ENCODE results near the gene PCK2. TPM values are rescaled to one million over a fixed set of nuclear protein-coding genes. Genes with fewer than 3 reads are reported as not detected.

Gene PCK2
- total and polyA plus RNA-seq, 2 of the 13 experiments (the other 11 are each of a cell fraction or from before 2014, with no cell fraction given) = 129 to 272 TPM

- TF ChIP-seq MYPOP (CRISPR knock-in tag; IDR thresholded peaks at IDR 0.05) (no peak), ZIK1 (CRISPR knock-in tag; IDR thresholded peaks at IDR 0.05; ENCODE audit: borderline replicate concordance, low read depth) (peak; percentile 88; the same call in 1 of the 2 replicates), AGO1 (IDR thresholded peaks at IDR 0.05; ENCODE audit: low read depth, low read length, poor library complexity, severe bottlenecking) (no peak), ZNF274 (CRISPR knock-in tag; IDR thresholded peaks at IDR 0.05) (peak; percentile 99), RARG (CRISPR knock-in tag; IDR thresholded peaks at IDR 0.05; ENCODE audit: low read depth) (peak; percentile 99), PHF8 (CRISPR knock-in tag; IDR thresholded peaks at IDR 0.05) (peak; percentile 67), KAT2B (IDR thresholded peaks at IDR 0.05; ENCODE audit: borderline replicate concordance, low read depth, low read length) (no peak), SPEN (CRISPR knock-in tag; IDR thresholded peaks at IDR 0.05; ENCODE audit: low read depth) (peak; percentile 100), RELA (CRISPR knock-in tag; IDR thresholded peaks at IDR 0.05) (peak; percentile 96), NFE2 (CRISPR knock-in tag; IDR thresholded peaks at IDR 0.05) (no peak), IKZF5 (CRISPR knock-in tag; IDR thresholded peaks at IDR 0.05) (peak; percentile 98), ZMAT5 (CRISPR knock-in tag; IDR thresholded peaks at IDR 0.05; ENCODE audit: borderline replicate concordance, low read depth) (no peak), ZNF232 (CRISPR knock-in tag; IDR thresholded peaks at IDR 0.05; ENCODE audit: borderline replicate concordance) (peak; percentile 93; the same call in 1 of the 2 replicates), ZC3H4 (CRISPR knock-in tag; IDR thresholded peaks at IDR 0.05; ENCODE audit: borderline replicate concordance) (peak; percentile 94)
- TF ChIP-seq, protein P1, sequence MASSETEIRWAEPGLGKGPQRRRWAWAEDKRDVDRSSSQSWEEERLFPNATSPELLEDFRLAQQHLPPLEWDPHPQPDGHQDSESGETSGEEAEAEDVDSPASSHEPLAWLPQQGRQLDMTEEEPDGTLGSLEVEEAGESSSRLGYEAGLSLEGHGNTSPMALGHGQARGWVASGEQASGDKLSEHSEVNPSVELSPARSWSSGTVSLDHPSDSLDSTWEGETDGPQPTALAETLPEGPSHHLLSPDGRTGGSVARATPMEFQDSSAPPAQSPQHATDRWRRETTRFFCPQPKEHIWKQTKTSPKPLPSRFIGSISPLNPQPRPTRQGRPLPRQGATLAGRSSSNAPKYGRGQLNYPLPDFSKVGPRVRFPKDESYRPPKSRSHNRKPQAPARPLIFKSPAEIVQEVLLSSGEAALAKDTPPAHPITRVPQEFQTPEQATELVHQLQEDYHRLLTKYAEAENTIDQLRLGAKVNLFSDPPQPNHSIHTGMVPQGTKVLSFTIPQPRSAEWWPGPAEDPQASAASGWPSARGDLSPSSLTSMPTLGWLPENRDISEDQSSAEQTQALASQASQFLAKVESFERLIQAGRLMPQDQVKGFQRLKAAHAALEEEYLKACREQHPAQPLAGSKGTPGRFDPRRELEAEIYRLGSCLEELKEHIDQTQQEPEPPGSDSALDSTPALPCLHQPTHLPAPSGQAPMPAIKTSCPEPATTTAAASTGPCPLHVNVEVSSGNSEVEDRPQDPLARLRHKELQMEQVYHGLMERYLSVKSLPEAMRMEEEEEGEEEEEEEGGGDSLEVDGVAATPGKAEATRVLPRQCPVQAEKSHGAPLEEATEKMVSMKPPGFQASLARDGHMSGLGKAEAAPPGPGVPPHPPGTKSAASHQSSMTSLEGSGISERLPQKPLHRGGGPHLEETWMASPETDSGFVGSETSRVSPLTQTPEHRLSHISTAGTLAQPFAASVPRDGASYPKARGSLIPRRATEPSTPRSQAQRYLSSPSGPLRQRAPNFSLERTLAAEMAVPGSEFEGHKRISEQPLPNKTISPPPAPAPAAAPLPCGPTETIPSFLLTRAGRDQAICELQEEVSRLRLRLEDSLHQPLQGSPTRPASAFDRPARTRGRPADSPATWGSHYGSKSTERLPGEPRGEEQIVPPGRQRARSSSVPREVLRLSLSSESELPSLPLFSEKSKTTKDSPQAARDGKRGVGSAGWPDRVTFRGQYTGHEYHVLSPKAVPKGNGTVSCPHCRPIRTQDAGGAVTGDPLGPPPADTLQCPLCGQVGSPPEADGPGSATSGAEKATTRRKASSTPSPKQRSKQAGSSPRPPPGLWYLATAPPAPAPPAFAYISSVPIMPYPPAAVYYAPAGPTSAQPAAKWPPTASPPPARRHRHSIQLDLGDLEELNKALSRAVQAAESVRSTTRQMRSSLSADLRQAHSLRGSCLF (CRISPR knock-in tag; IDR thresholded peaks at IDR 0.05; ENCODE audit: borderline replicate concordance) = no peak
- TF ChIP-seq, protein P2, sequence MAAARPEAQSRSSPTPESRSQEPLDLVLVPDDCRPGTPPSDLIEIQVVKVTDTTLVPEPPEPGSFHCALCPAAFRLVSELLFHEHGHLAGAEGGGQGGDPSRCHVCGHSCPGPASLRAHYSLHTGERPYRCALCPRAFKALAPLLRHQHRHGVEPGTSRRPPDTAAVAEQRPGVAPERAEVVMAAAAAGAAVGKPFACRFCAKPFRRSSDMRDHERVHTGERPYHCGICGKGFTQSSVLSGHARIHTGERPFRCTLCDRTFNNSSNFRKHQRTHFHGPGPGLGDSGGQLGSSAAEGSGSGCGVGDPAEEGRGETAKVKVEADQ (CRISPR knock-in tag; IDR thresholded peaks at IDR 0.05; ENCODE audit: borderline replicate concordance) = peak; percentile 55
- TF ChIP-seq, protein P3, sequence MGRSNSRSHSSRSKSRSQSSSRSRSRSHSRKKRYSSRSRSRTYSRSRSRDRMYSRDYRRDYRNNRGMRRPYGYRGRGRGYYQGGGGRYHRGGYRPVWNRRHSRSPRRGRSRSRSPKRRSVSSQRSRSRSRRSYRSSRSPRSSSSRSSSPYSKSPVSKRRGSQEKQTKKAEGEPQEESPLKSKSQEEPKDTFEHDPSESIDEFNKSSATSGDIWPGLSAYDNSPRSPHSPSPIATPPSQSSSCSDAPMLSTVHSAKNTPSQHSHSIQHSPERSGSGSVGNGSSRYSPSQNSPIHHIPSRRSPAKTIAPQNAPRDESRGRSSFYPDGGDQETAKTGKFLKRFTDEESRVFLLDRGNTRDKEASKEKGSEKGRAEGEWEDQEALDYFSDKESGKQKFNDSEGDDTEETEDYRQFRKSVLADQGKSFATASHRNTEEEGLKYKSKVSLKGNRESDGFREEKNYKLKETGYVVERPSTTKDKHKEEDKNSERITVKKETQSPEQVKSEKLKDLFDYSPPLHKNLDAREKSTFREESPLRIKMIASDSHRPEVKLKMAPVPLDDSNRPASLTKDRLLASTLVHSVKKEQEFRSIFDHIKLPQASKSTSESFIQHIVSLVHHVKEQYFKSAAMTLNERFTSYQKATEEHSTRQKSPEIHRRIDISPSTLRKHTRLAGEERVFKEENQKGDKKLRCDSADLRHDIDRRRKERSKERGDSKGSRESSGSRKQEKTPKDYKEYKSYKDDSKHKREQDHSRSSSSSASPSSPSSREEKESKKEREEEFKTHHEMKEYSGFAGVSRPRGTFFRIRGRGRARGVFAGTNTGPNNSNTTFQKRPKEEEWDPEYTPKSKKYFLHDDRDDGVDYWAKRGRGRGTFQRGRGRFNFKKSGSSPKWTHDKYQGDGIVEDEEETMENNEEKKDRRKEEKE (IDR thresholded peaks at IDR 0.05) = no peak
These were observed 1.4 kb downstream of the PCK2 start (continued) for GRCh38 chr14:24095271-24096068.
